Fibroblast of mammary gland (primary cell): ENCODE data around the gene AMH.
"Not testable (repeated sequence)": the region's sequence is repeated elsewhere in the genome, so short reads cannot be mapped to it uniquely, and the experiment has no call there.

Experiments
- DNase-seq: peaks from one replicate; pipeline ENCODE4 v3.0.0-alpha.2; 2010; ENCODE audit warnings: low read depth
- H3K4me3 ChIP-seq: 2 replicates; pipeline ENCODE4 v1.5.1; 2011; ENCODE audit warnings: low read depth, mild to moderate bottlenecking, low read length, moderate library complexity; ENCODE audit not compliant: control insufficient read depth
- CTCF ChIP-seq: conservative IDR thresholded peaks from 2 replicates; pipeline ENCODE4 v1.5.1; 2011; ENCODE audit warnings: low read depth, low read length, inconsistent platforms; ENCODE audit not compliant: control insufficient read depth, insufficient read depth

The AMH gene

GRCh38 chr19:2275588-2276428, 26.7 kb downstream of the AMH start:
- no peak for DNase-seq
- H3K4me3 ChIP-seq: no peak overlapping the region
- TF ChIP-seq CTCF: no peak

DNA sequence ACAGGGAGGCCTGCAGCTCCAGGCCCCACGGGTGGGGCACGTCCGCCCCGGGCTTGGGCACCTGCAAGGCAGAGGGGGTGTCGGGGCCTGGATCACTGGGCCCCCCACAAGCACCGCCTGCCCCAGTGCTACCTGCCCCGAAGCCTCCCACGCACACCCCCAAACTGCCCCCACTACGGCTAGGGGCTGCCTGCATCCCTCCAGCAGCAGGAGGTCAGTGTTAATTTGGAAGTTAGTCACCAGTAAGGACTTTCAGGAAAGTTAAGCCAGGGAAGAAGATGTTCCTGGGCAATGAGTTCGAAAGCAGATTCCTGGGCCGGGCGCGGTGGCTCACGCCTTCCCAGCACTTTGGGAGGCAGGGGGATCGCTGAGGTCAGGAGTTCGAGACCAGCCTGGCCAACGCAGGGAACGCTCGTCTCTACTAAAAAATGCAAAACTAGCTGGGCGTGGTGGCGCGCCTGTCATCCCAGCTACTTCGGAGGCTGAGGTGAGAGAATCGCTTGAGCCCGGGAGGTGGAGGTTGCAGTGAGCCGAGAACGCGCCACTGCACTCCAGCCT, 27.4 kb downstream of the AMH start:
- H3K4me3 ChIP-seq: no peak overlapping the region
- TF ChIP-seq CTCF: no peak
- DNase-seq: no peak

DNA sequence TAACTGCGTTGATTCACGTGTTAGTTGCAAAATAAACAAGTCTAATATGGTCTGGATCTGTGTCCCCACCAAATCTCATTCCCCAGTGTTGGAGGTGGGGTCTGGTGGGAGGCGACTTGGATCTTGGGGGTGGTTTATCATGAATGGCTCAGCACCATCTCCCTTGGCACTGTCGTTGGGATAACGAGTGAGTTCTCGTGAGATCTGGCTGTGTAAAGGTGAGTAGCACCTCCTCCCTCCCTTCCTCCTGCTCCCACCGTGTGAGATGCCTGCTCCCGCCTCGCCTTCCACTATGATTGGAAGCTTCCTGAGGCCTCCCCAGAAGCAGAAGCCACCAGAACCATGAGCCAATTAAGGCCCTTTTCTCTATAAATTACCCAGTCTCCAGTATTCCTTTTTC, 28.0 kb downstream of the AMH start:
- DNase-seq: no peak
- no peak for TF ChIP-seq CTCF
- no peak overlapping the region for H3K4me3 ChIP-seq

DNA sequence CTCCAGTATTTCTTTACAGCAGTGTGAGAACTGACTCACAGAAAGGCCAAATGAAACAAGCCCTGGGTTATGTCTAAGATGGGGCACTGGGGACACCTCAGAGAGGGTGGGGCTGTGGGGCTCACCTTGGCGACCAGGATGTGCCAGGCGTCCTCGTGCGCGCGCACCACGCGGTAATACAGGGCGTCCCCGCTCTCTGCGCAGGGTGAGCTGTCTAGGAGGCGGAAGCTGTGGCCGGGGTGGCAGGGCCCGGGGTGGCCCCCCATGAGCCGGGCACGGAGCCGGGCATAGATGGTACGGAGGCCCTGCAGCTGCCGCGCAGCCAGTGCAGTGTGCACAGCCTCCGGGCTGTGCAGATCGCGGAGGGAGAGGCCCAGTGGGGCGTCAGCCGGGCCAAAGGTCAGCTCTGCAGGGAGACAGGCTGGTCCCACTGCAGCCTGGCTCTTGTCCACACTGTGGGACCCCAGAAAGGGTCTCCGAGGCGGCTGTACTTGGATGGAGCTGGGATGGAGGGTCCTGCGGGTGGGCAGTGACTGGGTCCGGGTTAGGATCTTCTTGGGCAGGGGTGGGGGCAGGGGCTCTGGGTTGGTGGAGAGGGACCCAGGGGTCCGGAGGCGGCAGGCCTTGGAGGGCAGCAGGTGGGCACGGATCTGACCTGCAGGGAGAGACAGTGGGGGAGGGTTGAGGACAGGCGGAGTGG, 29.5 kb downstream of the AMH start:
- DNase-seq: no peak
- no peak overlapping the region for H3K4me3 ChIP-seq
- TF ChIP-seq CTCF: no peak

GRCh38 chr19:2280633-2281264, 31.6 kb downstream of the AMH start:
- H3K4me3 ChIP-seq: no peak overlapping the region
- DNase-seq: no peak
- no peak for TF ChIP-seq CTCF

GRCh38 chr19:2281265-2282061, 32.3 kb downstream of the AMH start:
- not testable (repeated sequence) for DNase-seq, H3K4me3 ChIP-seq
